Measurements from ENCODE around the gene JPH3. TPM values are rescaled to one million over a fixed set of nuclear protein-coding genes. Genes with fewer than 3 reads are reported as not detected.

The JPH3 gene
- total RNA-seq, 1 experiment from 2014 or later, result 39.0 TPM

- no peak for ATAC-seq
Measured at GRCh38 chr16:87665193-87665592, 62.9 kb downstream of the JPH3 start.

GRCh38 chr16:87666919-87667318 lies 64.6 kb downstream of the JPH3 start:
- POLR2A ChIA-PET, result no interaction called here
- no peaks in the 10 kb centered on the region for H3K36me3 Mint-ChIP-seq
- no peak for ATAC-seq
- H3K27me3 Mint-ChIP-seq (ENCODE audit: low read depth), result no peaks in the 10 kb centered on the region
- no peaks in the 10 kb centered on the region for H3K9me3 Mint-ChIP-seq
- DNase-seq (ENCODE audit: low spot score), result no peak
- CTCF ChIA-PET, result interaction anchor here (1.1 to 4.3 kb wide), 3 partner anchors 9 to 96 kb away, joined by 3 to 11 read pairs (median 5); no protein-coding TSS in a partner anchor
- no peak overlapping the region for H3K27ac Mint-ChIP-seq
- H3K4me1 Mint-ChIP-seq, result peaks cover 6% of the 10 kb centered on the region
- H3K4me3 Mint-ChIP-seq, result no peak overlapping the region
- TF ChIP-seq ZNF219 (CRISPR knock-in tag; IDR thresholded peaks at IDR 0.05; ENCODE audit: borderline replicate concordance), result no peak
- TF ChIP-seq AR (CRISPR knock-in tag; IDR thresholded peaks at IDR 0.05), result no peak
- TF ChIP-seq NR3C1 (CRISPR knock-in tag; conservative IDR thresholded peaks at IDR 0.05; ENCODE audit: low read depth), result no peak
- TF ChIP-seq GTF2I (CRISPR knock-in tag; conservative IDR thresholded peaks at IDR 0.05), result no peak
- TF ChIP-seq ZNF396 (CRISPR knock-in tag; IDR thresholded peaks at IDR 0.05; ENCODE audit: borderline replicate concordance), result no peak
- no peak for TF ChIP-seq STAT6 (CRISPR knock-in tag; conservative IDR thresholded peaks at IDR 0.05; ENCODE audit: low read depth)
- no peak for TF ChIP-seq ARID4B (CRISPR knock-in tag; IDR thresholded peaks at IDR 0.05; ENCODE audit: borderline replicate concordance)
- no peak for TF ChIP-seq ATF1 (CRISPR knock-in tag; IDR thresholded peaks at IDR 0.05)
- TF ChIP-seq ZNF512 (CRISPR knock-in tag; IDR thresholded peaks at IDR 0.05; ENCODE audit: borderline replicate concordance), result no peak
- TF ChIP-seq SMAD3 (CRISPR knock-in tag; IDR thresholded peaks at IDR 0.05; ENCODE audit: borderline replicate concordance), result no peak
- TF ChIP-seq ZNF425 (CRISPR knock-in tag; conservative IDR thresholded peaks at IDR 0.05), result no peak
- TF ChIP-seq ZNF532 (CRISPR knock-in tag; IDR thresholded peaks at IDR 0.05; ENCODE audit: borderline replicate concordance), result no peak
- TF ChIP-seq IRF2 (CRISPR knock-in tag; IDR thresholded peaks at IDR 0.05; ENCODE audit: borderline replicate concordance, low read depth), result no peak
- no peak for TF ChIP-seq MYBL2 (CRISPR knock-in tag; IDR thresholded peaks at IDR 0.05)

More at GRCh38 chr16:87665193-87665592, 62.9 kb downstream of the JPH3 start:
- no peak for DNase-seq (ENCODE audit: low spot score)
- peaks cover 14% of the 10 kb centered on the region for H3K4me1 Mint-ChIP-seq
- no peak overlapping the region for H3K27ac Mint-ChIP-seq
- H3K9me3 Mint-ChIP-seq, result no peaks in the 10 kb centered on the region
- CTCF ChIA-PET, result interaction anchor here (0.9 to 4.3 kb wide), 3 partner anchors 10 to 29 kb away, joined by 3 to 11 read pairs (median 3); no protein-coding TSS in a partner anchor
- H3K27me3 Mint-ChIP-seq (ENCODE audit: low read depth), result no peaks in the 10 kb centered on the region
- no peak overlapping the region for H3K4me3 Mint-ChIP-seq
- no peaks in the 10 kb centered on the region for H3K36me3 Mint-ChIP-seq
- POLR2A ChIA-PET, result no interaction called here
- no peak for TF ChIP-seq EMX1 (CRISPR knock-in tag; IDR thresholded peaks at IDR 0.05)
